ENCODE data around the gene TAC4.

DNA sequence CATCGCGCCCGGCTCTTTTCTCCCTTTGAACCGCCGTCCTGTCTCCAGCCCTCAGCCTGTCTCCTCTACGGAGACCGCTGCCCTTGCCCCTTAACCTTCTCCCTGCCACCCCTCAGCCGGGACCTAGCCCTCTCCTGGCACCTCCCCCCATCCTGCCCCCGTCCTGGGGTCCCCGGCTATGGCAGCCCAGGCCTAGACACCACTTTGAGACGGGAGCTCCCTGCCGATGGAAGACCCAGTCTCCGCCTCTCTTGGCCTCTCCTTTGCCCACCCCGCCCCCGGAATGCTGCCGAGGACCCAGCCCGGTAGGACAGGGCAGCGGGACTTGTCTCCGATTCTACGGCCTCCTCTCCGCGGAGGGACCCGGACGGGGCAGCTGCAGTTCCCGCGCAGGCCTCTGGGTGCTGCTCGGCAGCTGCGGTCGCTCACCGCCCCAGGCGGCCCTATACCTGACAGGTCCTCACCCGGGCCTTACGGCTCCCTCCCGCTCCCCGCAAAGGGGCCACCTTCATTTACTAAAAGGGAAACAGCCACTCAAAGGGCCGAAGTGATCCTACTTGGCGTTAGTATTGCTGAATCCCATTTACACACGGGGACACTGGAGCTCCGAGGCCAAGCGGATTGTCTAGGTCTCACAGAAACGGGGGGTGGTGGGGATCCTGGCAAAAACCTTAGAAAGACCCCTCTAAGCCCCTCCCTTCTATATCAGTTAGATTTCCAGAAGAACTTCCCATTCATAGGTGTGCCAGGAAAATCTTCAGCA, 32.6 kb upstream of the TAC4 start:
- TF ChIP-seq ARNT (IDR thresholded peaks at IDR 0.05), result no peak
- no peak for TF ChIP-seq SUZ12 (IDR thresholded peaks at IDR 0.05)
- TF ChIP-seq FOXM1 (IDR thresholded peaks at IDR 0.05; ENCODE audit: borderline replicate concordance), result no peak
- TF ChIP-seq BHLHE40 (IDR thresholded peaks at IDR 0.05; ENCODE audit: borderline replicate concordance), result no peak
- no peak for TF ChIP-seq SP1 (IDR thresholded peaks at IDR 0.05)

Data from HEK293T (cell line).